IPS DF 4.7 (cell line): ENCODE data around the gene FGF5.
"Not testable (repeated sequence)": the region's sequence is repeated elsewhere in the genome, so short reads cannot be mapped to it uniquely, and the experiment has no call there.

Experiments used
- DNase-seq: peaks from one replicate; pipeline ENCODE4 v3.0.0-alpha.2; 2013; ENCODE audit warnings: low spot score; ENCODE audit errors: extremely low read depth

The FGF5 gene

GRCh38 chr4:80295336-80295735 lies 28.9 kb downstream of the FGF5 start:
- DNase-seq, result no peak

- DNase-seq, result no peak
These were observed 29.4 kb downstream of the FGF5 start for GRCh38 chr4:80295826-80296225.

- DNase-seq, result no peak
These were observed 35.4 kb downstream of the FGF5 start for GRCh38 chr4:80301884-80302283.

GRCh38 chr4:80302616-80303223 lies 36.3 kb downstream of the FGF5 start:
- DNase-seq, result no peak

GRCh38 chr4:80305466-80305865 lies 39.0 kb downstream of the FGF5 start:
- no peak for DNase-seq

- DNase-seq, result no peak
These were observed 39.8 kb downstream of the FGF5 start for GRCh38 chr4:80306260-80306659.

GRCh38 chr4:80307183-80307735 lies 40.8 kb downstream of the FGF5 start:
- DNase-seq, result no peak

GRCh38 chr4:80307774-80308465 lies 41.5 kb downstream of the FGF5 start:
- no peak for DNase-seq

GRCh38 chr4:80308466-80308822 lies 42.0 kb downstream of the FGF5 start:
- no peak for DNase-seq

GRCh38 chr4:80309294-80310004 lies 43.0 kb downstream of the FGF5 start:
- DNase-seq, result no peak

- no peak for DNase-seq
These were observed 44.7 kb downstream of the FGF5 start for GRCh38 chr4:80311130-80311529.

- DNase-seq, result no peak
These were observed 45.7 kb downstream of the FGF5 start for GRCh38 chr4:80312124-80312523.

- no peak for DNase-seq
These were observed 47.2 kb downstream of the FGF5 start for GRCh38 chr4:80313627-80314026.

- not testable (repeated sequence) for DNase-seq
These were observed 49.4 kb downstream of the FGF5 start for GRCh38 chr4:80315848-80316247.

GRCh38 chr4:80321341-80321740 lies 54.9 kb downstream of the FGF5 start:
- no peak for DNase-seq

GRCh38 chr4:80321776-80322175 lies 55.3 kb downstream of the FGF5 start:
- no peak for DNase-seq

GRCh38 chr4:80322716-80323115 lies 56.3 kb downstream of the FGF5 start:
- DNase-seq, result no peak

GRCh38 chr4:80324171-80324570 lies 57.7 kb downstream of the FGF5 start:
- no peak for DNase-seq

- no peak for DNase-seq
These were observed 65.2 kb downstream of the FGF5 start for GRCh38 chr4:80331693-80332092.

- no peak for DNase-seq
These were observed 66.7 kb downstream of the FGF5 start for GRCh38 chr4:80333121-80333520.

- DNase-seq, result no peak
These were observed 68.1 kb downstream of the FGF5 start for GRCh38 chr4:80334568-80334967.

GRCh38 chr4:80335226-80335553 lies 68.7 kb downstream of the FGF5 start:
- DNase-seq, result no peak
